ENCODE results near the gene ITCH.

DNA sequence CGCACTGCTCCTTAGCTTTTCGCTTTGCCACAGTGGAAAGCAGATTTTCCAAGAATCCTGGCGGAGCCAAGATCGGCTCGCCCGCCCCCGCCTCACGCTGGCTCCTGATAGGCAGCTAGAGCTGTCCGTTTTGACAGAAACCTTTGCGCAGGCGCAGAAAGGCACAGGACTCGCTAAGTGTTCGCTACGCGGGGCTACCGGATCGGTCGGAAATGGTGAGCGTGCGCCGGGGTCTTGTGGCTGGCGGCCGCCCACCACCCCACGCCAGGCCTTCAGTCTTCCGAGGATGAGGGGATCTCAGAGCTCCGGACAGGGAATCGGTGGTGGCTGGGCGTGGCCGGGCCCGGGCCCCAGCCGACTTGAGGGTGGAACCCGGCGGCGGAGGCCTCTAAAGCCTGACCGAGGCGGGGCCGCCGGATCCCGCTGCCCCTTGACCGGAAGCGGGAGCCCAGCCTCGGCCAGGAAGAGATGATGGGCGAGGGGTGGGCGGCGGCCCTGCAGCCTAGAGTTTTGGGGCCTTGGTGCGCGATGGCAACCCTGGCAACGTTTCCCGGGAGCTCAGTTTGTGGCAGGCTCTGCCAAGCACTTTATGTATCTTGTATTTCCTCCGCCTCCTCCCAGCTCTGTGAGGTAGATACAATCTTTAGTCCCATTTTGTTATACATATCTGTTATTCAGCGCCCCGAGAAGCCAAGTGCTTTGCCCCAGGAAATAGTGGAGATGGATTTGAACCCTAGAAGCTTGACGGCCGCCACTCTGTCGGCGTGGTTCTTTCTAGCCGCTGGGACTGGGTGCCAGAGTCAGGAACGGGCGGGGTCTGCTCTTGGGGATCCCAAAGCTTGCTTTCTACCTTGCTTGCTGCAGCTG, 153.4 kb downstream of the ITCH start, which contains the start of gene DYNLRB1:
- TF ChIP-seq, protein P1, sequence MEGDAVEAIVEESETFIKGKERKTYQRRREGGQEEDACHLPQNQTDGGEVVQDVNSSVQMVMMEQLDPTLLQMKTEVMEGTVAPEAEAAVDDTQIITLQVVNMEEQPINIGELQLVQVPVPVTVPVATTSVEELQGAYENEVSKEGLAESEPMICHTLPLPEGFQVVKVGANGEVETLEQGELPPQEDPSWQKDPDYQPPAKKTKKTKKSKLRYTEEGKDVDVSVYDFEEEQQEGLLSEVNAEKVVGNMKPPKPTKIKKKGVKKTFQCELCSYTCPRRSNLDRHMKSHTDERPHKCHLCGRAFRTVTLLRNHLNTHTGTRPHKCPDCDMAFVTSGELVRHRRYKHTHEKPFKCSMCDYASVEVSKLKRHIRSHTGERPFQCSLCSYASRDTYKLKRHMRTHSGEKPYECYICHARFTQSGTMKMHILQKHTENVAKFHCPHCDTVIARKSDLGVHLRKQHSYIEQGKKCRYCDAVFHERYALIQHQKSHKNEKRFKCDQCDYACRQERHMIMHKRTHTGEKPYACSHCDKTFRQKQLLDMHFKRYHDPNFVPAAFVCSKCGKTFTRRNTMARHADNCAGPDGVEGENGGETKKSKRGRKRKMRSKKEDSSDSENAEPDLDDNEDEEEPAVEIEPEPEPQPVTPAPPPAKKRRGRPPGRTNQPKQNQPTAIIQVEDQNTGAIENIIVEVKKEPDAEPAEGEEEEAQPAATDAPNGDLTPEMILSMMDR (conservative IDR thresholded peaks at IDR 0.05), result no peak
- peak; percentile 96 for TF ChIP-seq ZFX (IDR thresholded peaks at IDR 0.05)
